SK-N-SH (cell line): ENCODE measurements around the gene OSBPL5. TPM values are rescaled to one million over a fixed set of nuclear protein-coding genes. Genes with fewer than 3 reads are reported as not detected.

Experiments
- CTCF ChIA-PET: fragments of 300-600, 350-600 bp; formaldehyde crosslinking; extraction: SDS; loops from one replicate; lab custom pipeline; 2021; lab: Yijun Ruan, JAX
- POLR2A ChIA-PET: fragments of 350-600 bp; sonication (Branson Sonifier 250); formaldehyde crosslinking; extraction: SDS; loops from one replicate; lab custom pipeline; 2020; ENCODE audit warnings: antibody characterized with exemption, inconsistent platforms; lab: Yijun Ruan, JAX
- DNase-seq: peaks from one replicate; pipeline ENCODE4 v3.0.0; 2012
- H2AFZ ChIP-seq: fragments of 200-600 bp; sonication (generic); 2 replicates; pipeline ENCODE4 v1.8.1; 2016; ENCODE audit warnings: antibody characterized with exemption, mild to moderate bottlenecking, low read depth
- H3F3A ChIP-seq: fragments of 200-600 bp; sonication (generic); replicated peaks from 2 replicates; pipeline ENCODE3; 2016; ENCODE audit warnings: antibody characterized with exemption, mild to moderate bottlenecking; ENCODE audit not compliant: insufficient read depth
- H3K27ac ChIP-seq, 2 experiments: fragments of 200-500 bp in 1 of 2; fragments of 200-600 bp in 1 of 2; sonication (Bioruptor generic) in 1 of 2; sonication (generic), shearing (Covaris generic) in 1 of 2; 2 replicates each; pipeline versions ENCODE4 v1.5.1 to v1.6.1; 2014 to 2016; ENCODE audit warnings: low read depth in 2 of 2, inconsistent platforms in 1 of 2, low read length in 1 of 2, mild to moderate bottlenecking in 1 of 2, mixed read lengths in 1 of 2
- H3K27me3 ChIP-seq: fragments of 200-600 bp; sonication (generic), shearing (Covaris generic); 2 replicates; pipeline ENCODE4 v1.6.1; 2016; ENCODE audit warnings: mixed run types; ENCODE audit not compliant: insufficient read depth
- H3K36me3 ChIP-seq, 2 experiments: fragments of 200-500 bp in 1 of 2; fragments of 200-600 bp in 1 of 2; sonication (Bioruptor generic) in 1 of 2; sonication (generic) in 1 of 2; replicated peaks in 1 of 2; 2 replicates each; pipeline versions ENCODE3 to v1.5.1; 2014 to 2016; ENCODE audit warnings: low read length in 1 of 2, mild to moderate bottlenecking in 1 of 2; ENCODE audit not compliant: insufficient read depth in 2 of 2, control insufficient read depth in 1 of 2
- H3K4me1 ChIP-seq, 2 experiments: fragments of 200-500 bp in 1 of 2; fragments of 200-600 bp in 1 of 2; sonication (Bioruptor generic) in 1 of 2; sonication (generic), shearing (Covaris generic) in 1 of 2; 2 replicates each; pipeline versions ENCODE4 v1.5.1 to v1.6.1; 2014 to 2016; ENCODE audit warnings: low read depth in 1 of 2, low read length in 1 of 2, mixed run types in 1 of 2; ENCODE audit not compliant: insufficient read depth in 2 of 2, control insufficient read depth in 1 of 2
- H3K4me2 ChIP-seq: fragments of 200-600 bp; sonication (generic), shearing (Covaris generic); 2 replicates; pipeline ENCODE4 v1.6.1; 2017; ENCODE audit warnings: mixed run types
- H3K4me3 ChIP-seq, 2 experiments: fragments of 200-500 bp in 1 of 2; fragments of 200-600 bp in 1 of 2; sonication (Bioruptor generic) in 1 of 2; sonication (generic), shearing (Covaris generic) in 1 of 2; 2 replicates each; pipeline versions ENCODE4 v1.5.1 to v1.8.1; 2014 to 2016; ENCODE audit warnings: low read depth in 2 of 2, inconsistent platforms in 1 of 2, low read length in 1 of 2, mild to moderate bottlenecking in 1 of 2, mixed read lengths in 1 of 2, moderate library complexity in 1 of 2
- H3K79me2 ChIP-seq: fragments of 200-600 bp; sonication (generic); 2 replicates; pipeline ENCODE4 v1.8.1; 2017; ENCODE audit warnings: mild to moderate bottlenecking; ENCODE audit not compliant: insufficient read depth
- H3K9ac ChIP-seq: fragments of 200-600 bp; sonication (generic); 2 replicates; pipeline ENCODE4 v1.6.1; 2017; ENCODE audit warnings: mixed run types
- H3K9me2 ChIP-seq: fragments of 200-600 bp; sonication (generic); 2 replicates; pipeline ENCODE4 v1.6.1; 2017; ENCODE audit warnings: mixed run types
- H3K9me3 ChIP-seq: fragments of 200-600 bp; sonication (generic); 2 replicates; pipeline ENCODE4 v1.6.1; 2017; ENCODE audit warnings: mixed run types, mild to moderate bottlenecking, moderate library complexity
- H4K20me1 ChIP-seq: fragments of 200-600 bp; sonication (generic); 2 replicates; pipeline ENCODE4 v1.6.1; 2017; ENCODE audit warnings: mild to moderate bottlenecking, mixed run types; ENCODE audit not compliant: insufficient read depth
- EP300 ChIP-seq, 2 experiments: IDR thresholded peaks; 2 replicates each; pipeline versions ENCODE4 v1.4.0 to v1.6.1; 2012; ENCODE audit warnings: borderline replicate concordance in 1 of 2, low read depth in 1 of 2, low read length in 1 of 2
- EZH2phosphoT487 ChIP-seq: fragments of 200-600 bp; sonication (generic); IDR thresholded peaks from 2 replicates; pipeline ENCODE4 v1.6.1; 2017; ENCODE audit warnings: low read depth, mixed run types, mild to moderate bottlenecking, antibody characterized with exemption, moderate library complexity, borderline replicate concordance
- FOSL2 ChIP-seq: IDR thresholded peaks from 2 replicates; pipeline ENCODE4 v1.4.0; 2012; ENCODE audit warnings: low read depth, mild to moderate bottlenecking, moderate library complexity, borderline replicate concordance
- FOXJ3 ChIP-seq: sonication (generic); formaldehyde crosslinking; IDR thresholded peaks from 2 replicates; pipeline ENCODE4 v1.5.1; 2020; ENCODE audit warnings: mild to moderate bottlenecking, missing genetic modification reagents
- GATA2 ChIP-seq: sonication (generic); formaldehyde crosslinking; IDR thresholded peaks from 2 replicates; pipeline ENCODE4 v1.5.0; 2020; ENCODE audit warnings: mild to moderate bottlenecking, missing genetic modification reagents
- JUND ChIP-seq: IDR thresholded peaks from 2 replicates; pipeline ENCODE4 v1.4.0; 2012
- NRF1 ChIP-seq: IDR thresholded peaks from 2 replicates; pipeline ENCODE4 v1.6.1; 2012; ENCODE audit warnings: low read depth, mild to moderate bottlenecking, low read length
- RAD21 ChIP-seq: IDR thresholded peaks from 2 replicates; pipeline ENCODE4 v1.6.1; 2012; ENCODE audit warnings: mild to moderate bottlenecking, low read length
- RCOR1 ChIP-seq: fragments of 150-350 bp; IDR thresholded peaks from 2 replicates; pipeline ENCODE4 v1.6.1; 2017; ENCODE audit warnings: antibody characterized with exemption, low read length
- RFX5 ChIP-seq: IDR thresholded peaks from 2 replicates; pipeline ENCODE4 v1.6.1; 2012; ENCODE audit warnings: mild to moderate bottlenecking, improper control_type of control experiment, low read length
- SIN3A ChIP-seq: IDR thresholded peaks from 2 replicates; pipeline ENCODE4 v1.6.1; 2012; ENCODE audit warnings: low read depth, mild to moderate bottlenecking, low read length, moderate library complexity, borderline replicate concordance
- TAF1 ChIP-seq: IDR thresholded peaks from 2 replicates; pipeline ENCODE4 v1.6.1; 2012; ENCODE audit warnings: low read depth, mild to moderate bottlenecking, low read length, moderate library complexity, borderline replicate concordance
- TEAD4 ChIP-seq: IDR thresholded peaks from 2 replicates; pipeline ENCODE4 v1.4.0; 2012; ENCODE audit warnings: mild to moderate bottlenecking, borderline replicate concordance; ENCODE audit not compliant: insufficient read depth
- WGBS: methylation state at CpG from one replicate; pipeline ENCODE4 v1.1.6; 2017; ENCODE audit warnings: low lambda C conversion rate; 5-methylcytosine and 5-hydroxymethylcytosine counted together
- polyA plus RNA-seq, 3 experiments: library from polyadenylated mRNA; depleted of rRNA; stranded (reverse); fragments of >200 nt; gene quantifications; 2 replicates each; pipeline ENCODE4 v1.2.3, GENCODE V29; 2012
- TF ChIP-seq, protein P1 (sequence below): fragments of 150-350 bp; IDR thresholded peaks from 2 replicates; pipeline ENCODE4 v1.6.1; 2017; ENCODE audit warnings: antibody characterized with exemption, low read length, low read depth, borderline replicate concordance
- TF ChIP-seq, protein P2 (sequence below): IDR thresholded peaks from 2 replicates; pipeline ENCODE4 v1.4.0; 2012; ENCODE audit warnings: low read depth, borderline replicate concordance
- TF ChIP-seq, protein P3 (sequence below): IDR thresholded peaks from 2 replicates; pipeline ENCODE4 v1.4.0; 2012; ENCODE audit warnings: low read depth
- TF ChIP-seq, protein P4 (sequence below): fragments of 200-600 bp; sonication (generic); IDR thresholded peaks from 2 replicates; pipeline ENCODE4 v1.6.1; 2017; ENCODE audit warnings: antibody characterized with exemption, mild to moderate bottlenecking, moderate library complexity
- TF ChIP-seq, protein P5 (sequence below): IDR thresholded peaks from 2 replicates; pipeline ENCODE4; 2012

The OSBPL5 gene
- polyA plus RNA-seq, 1 of the 3 experiments (the other 2 are of a cell fraction): 10.9 TPM

DNA sequence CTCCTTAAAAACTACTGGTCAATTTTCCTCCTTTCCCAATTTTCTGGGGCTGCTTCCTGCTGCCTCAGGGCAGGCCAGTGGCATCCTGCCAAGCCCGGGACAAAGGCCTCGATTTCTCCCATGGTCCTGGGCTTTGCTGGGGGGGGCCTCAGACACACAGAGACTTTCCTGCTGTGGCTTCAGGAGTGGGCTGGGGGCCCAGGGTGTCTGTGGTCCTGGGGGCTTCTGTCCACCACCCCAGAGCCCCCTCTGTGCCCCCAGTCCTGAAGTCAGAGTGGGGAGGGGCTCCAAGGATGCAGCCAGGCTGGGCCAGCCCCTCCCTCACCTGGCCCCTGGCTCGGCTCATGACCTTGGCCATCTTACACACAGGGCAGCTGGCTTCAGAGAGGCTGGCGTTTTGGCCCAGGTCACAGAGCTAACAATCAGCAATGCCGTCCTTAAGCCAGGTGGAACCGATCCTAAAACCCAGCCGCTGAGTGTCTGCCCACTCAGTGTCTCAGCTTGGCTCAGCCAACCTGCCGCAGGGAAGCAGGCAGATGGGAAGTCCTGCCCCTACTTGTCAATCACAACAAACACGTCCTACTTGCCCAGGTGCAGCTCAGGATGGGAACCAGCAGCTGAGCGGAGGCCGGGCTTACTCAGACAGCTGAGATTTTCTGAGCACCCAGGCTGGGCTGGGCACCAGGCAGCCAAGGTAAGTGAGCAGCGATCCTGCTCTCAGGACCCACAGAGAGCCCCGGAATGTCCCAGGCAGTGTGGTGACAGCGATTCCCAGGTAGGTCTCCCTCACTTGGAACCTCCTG, 34.6 kb downstream of the OSBPL5 start:
- H3K9me3 ChIP-seq: no peaks in the 10 kb centered on the region
- WGBS: 80% methylated on average over 8 of the region's 14 CpGs

DNA sequence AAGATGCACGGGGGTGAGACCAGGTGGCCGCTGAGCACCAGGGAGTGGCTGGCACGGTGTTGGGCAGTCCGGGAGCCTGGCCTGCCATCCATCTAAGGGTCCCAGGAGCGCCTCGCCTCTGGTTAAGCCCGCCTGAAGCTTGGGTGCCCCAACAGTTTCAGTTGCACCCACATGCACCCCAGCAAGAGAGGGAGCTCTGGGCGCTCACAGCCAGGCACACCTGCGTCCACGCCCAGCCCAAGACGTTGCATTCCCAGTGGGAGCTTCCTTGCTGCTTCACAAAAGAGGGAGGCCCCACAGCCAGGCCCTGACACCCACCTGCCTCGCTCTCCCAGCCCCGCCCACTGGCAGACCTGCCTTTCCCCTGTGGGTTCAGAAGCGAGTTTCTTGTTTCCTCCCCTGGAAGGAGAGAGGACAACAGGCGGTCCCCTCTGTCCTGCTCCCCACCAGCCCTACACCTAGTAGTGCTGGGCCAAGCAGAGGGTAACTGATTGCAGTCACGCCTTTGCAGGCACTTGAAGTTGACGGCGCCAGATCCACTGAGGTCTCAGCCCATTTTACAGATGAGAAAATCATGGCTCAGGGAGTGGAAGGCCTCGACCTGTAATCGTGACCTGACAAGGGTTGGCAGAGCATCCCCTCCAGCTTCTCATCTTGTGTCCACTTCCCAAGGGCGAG, 35.4 kb downstream of the OSBPL5 start:
- no peaks in the 10 kb centered on the region for H3K79me2 ChIP-seq
- CTCF ChIA-PET: interaction anchor here (0.7 to 1.9 kb wide), 5 partner anchors 38 to 279 kb away, joined by 3 to 8 read pairs (median 4); partner anchors contain the start of gene MRGPRG
- no peaks in the 10 kb centered on the region for H3K9me3 ChIP-seq
- H3K27me3 ChIP-seq: no peaks in the 10 kb centered on the region
- H4K20me1 ChIP-seq: peaks cover 10% of the 10 kb centered on the region; the same call in 1 of the 2 replicates
- POLR2A ChIA-PET: no interaction called here
- no peaks in the 10 kb centered on the region for H3K9me2 ChIP-seq
- peaks cover 0 to 2% of the 10 kb centered on the region in 2 experiments for H3K36me3 ChIP-seq
- no peak overlapping the region for H3K9ac ChIP-seq
- no peaks in the 10 kb centered on the region; a peak in 1 of 4 replicates for H3K4me1 ChIP-seq
- WGBS: 90% methylated on average over 12 of the region's 21 CpGs
- H3K4me2 ChIP-seq: no peak overlapping the region
- H3K4me3 ChIP-seq: no peak overlapping the region
- no peak overlapping the region for H3K27ac ChIP-seq
- no peak overlapping the region for H2AFZ ChIP-seq
- DNase-seq: no peak
- peaks cover 4% of the 10 kb centered on the region for H3F3A ChIP-seq
- TF ChIP-seq TEAD4 (no peak), RCOR1 (no peak), GATA2 (CRISPR knock-in tag) (no peak), TAF1 (no peak), NRF1 (no peak), EZH2phosphoT487 (no peak), FOXJ3 (CRISPR knock-in tag) (no peak), SIN3A (no peak), JUND (no peak), RFX5 (no peak), FOSL2 (no peak)
- TF ChIP-seq, protein P1, sequence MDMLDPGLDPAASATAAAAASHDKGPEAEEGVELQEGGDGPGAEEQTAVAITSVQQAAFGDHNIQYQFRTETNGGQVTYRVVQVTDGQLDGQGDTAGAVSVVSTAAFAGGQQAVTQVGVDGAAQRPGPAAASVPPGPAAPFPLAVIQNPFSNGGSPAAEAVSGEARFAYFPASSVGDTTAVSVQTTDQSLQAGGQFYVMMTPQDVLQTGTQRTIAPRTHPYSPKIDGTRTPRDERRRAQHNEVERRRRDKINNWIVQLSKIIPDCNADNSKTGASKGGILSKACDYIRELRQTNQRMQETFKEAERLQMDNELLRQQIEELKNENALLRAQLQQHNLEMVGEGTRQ: no peak
- TF ChIP-seq, protein P2, sequence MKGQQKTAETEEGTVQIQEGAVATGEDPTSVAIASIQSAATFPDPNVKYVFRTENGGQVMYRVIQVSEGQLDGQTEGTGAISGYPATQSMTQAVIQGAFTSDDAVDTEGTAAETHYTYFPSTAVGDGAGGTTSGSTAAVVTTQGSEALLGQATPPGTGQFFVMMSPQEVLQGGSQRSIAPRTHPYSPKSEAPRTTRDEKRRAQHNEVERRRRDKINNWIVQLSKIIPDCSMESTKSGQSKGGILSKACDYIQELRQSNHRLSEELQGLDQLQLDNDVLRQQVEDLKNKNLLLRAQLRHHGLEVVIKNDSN: no peak

More for the DNA sequence above, 34.6 kb downstream of the OSBPL5 start:
- H3K79me2 ChIP-seq: no peaks in the 10 kb centered on the region
- peaks cover 10% of the 10 kb centered on the region; the same call in 1 of the 2 replicates for H4K20me1 ChIP-seq
- TF ChIP-seq EP300 (IDR thresholded peaks at IDR 0.05; ENCODE audit: borderline replicate concordance in 1 of 2, low read depth in 1 of 2, low read length in 1 of 2) (no peak), RAD21 (no peak), NRF1 (no peak), JUND (no peak)
- TF ChIP-seq, protein P3, sequence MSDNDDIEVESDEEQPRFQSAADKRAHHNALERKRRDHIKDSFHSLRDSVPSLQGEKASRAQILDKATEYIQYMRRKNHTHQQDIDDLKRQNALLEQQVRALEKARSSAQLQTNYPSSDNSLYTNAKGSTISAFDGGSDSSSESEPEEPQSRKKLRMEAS: no peak
- TF ChIP-seq, protein P4, sequence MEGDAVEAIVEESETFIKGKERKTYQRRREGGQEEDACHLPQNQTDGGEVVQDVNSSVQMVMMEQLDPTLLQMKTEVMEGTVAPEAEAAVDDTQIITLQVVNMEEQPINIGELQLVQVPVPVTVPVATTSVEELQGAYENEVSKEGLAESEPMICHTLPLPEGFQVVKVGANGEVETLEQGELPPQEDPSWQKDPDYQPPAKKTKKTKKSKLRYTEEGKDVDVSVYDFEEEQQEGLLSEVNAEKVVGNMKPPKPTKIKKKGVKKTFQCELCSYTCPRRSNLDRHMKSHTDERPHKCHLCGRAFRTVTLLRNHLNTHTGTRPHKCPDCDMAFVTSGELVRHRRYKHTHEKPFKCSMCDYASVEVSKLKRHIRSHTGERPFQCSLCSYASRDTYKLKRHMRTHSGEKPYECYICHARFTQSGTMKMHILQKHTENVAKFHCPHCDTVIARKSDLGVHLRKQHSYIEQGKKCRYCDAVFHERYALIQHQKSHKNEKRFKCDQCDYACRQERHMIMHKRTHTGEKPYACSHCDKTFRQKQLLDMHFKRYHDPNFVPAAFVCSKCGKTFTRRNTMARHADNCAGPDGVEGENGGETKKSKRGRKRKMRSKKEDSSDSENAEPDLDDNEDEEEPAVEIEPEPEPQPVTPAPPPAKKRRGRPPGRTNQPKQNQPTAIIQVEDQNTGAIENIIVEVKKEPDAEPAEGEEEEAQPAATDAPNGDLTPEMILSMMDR: no peak
- TF ChIP-seq, protein P5, sequence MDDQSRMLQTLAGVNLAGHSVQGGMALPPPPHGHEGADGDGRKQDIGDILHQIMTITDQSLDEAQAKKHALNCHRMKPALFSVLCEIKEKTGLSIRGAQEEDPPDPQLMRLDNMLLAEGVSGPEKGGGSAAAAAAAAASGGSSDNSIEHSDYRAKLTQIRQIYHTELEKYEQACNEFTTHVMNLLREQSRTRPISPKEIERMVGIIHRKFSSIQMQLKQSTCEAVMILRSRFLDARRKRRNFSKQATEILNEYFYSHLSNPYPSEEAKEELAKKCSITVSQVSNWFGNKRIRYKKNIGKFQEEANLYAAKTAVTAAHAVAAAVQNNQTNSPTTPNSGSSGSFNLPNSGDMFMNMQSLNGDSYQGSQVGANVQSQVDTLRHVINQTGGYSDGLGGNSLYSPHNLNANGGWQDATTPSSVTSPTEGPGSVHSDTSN: no peak
- TF ChIP-seq, all 33 proteins: peak for 0
- Histone ChIP-seq H3K9ac (no peak overlapping the region), H3K27me3 (no peaks in the 10 kb centered on the region), H3F3A (no peaks in the 10 kb centered on the region), H2AFZ (no peak overlapping the region), H3K36me3 (peaks cover 0 to 2% of the 10 kb centered on the region in 2 experiments), H3K4me1 (no peaks in the 10 kb centered on the region; a peak in 1 of 4 replicates), H3K4me3 (no peak overlapping the region), H3K27ac (no peak overlapping the region), H3K9me2 (no peaks in the 10 kb centered on the region), H3K4me2 (no peak overlapping the region)
- no peak for DNase-seq
- POLR2A ChIA-PET: no interaction called here
- CTCF ChIA-PET: interaction anchor here (0.7 to 1.9 kb wide), 3 partner anchors 38 to 278 kb away, joined by 3 to 8 read pairs (median 4); partner anchors contain the start of gene MRGPRG
